Ishikawa (cell line): ENCODE results near the gene CHST6.

Experiments
- EGR1 ChIP-seq: IDR thresholded peaks from 2 replicates; pipeline ENCODE4 v1.6.1; 2012
- EP300 ChIP-seq: IDR thresholded peaks from 2 replicates; pipeline ENCODE4 v1.6.1; 2012; ENCODE audit warnings: borderline replicate concordance
- REST ChIP-seq: IDR thresholded peaks from 2 replicates; pipeline ENCODE4 v1.6.1; 2012; ENCODE audit warnings: low read depth, mild to moderate bottlenecking

- TF ChIP-seq REST (no peak), EGR1 (no peak), EP300 (no peak)
Observed at GRCh38 chr16:75472908-75473877, 22.0 kb downstream of the CHST6 start.
